Osteocyte (in vitro differentiated cells): ENCODE measurements around the gene IGHMBP2. TPM values are rescaled to one million over a fixed set of nuclear protein-coding genes. Genes with fewer than 3 reads are reported as not detected.

Source experiments
- DNase-seq: peaks from one replicate; pipeline ENCODE4 v3.0.0; 2021; ENCODE audit warnings: mixed read lengths; ENCODE audit not compliant: unreplicated experiment; ENCODE audit errors: extremely low spot score
- H3K27ac Mint-ChIP-seq: one replicate; pipeline ENCODE4 v1.8.0; 2021; ENCODE audit warnings: mild to moderate bottlenecking, mixed read lengths; ENCODE audit not compliant: unreplicated experiment
- H3K27me3 Mint-ChIP-seq: one replicate; pipeline ENCODE4 v1.8.0; 2021; ENCODE audit warnings: mixed read lengths; ENCODE audit not compliant: unreplicated experiment
- H3K36me3 Mint-ChIP-seq: one replicate; pipeline ENCODE4 v1.8.0; 2021; ENCODE audit warnings: mixed read lengths; ENCODE audit not compliant: unreplicated experiment
- H3K4me1 Mint-ChIP-seq: one replicate; pipeline ENCODE4 v1.8.0; 2021; ENCODE audit warnings: mixed read lengths; ENCODE audit not compliant: unreplicated experiment
- H3K4me3 Mint-ChIP-seq: one replicate; pipeline ENCODE4 v1.8.0; 2021; ENCODE audit warnings: mild to moderate bottlenecking, moderate library complexity, mixed read lengths; ENCODE audit not compliant: unreplicated experiment
- H3K9me3 Mint-ChIP-seq: one replicate; pipeline ENCODE4 v1.8.0; 2021; ENCODE audit warnings: mixed read lengths; ENCODE audit not compliant: unreplicated experiment
- CTCF ChIP-seq: fragments of 200-600 bp; sonication (generic); IDR thresholded peaks from 2 replicates; pipeline ENCODE4 v1.5.0; 2021; ENCODE audit warnings: antibody characterized with exemption, mild to moderate bottlenecking, moderate library complexity
- total RNA-seq: library from RNA; stranded (reverse); gene quantifications from 2 replicates; pipeline ENCODE4 v1.2.1, GENCODE V29; 2021

The IGHMBP2 gene
- total RNA-seq, 1 donor from 2014 or later: 30.5 TPM

- Mint-ChIP-seq H3K4me3 (no peak overlapping the region), H3K9me3 (no peaks in the 10 kb centered on the region), H3K4me1 (peaks cover 8% of the 10 kb centered on the region), H3K27ac (no peak overlapping the region), H3K36me3 (peaks cover 13% of the 10 kb centered on the region), H3K27me3 (no peaks in the 10 kb centered on the region)
- no peak for TF ChIP-seq CTCF
- no peak for DNase-seq
Observed at GRCh38 chr11:68940651-68941323, 37.1 kb downstream of the IGHMBP2 start.

DNA sequence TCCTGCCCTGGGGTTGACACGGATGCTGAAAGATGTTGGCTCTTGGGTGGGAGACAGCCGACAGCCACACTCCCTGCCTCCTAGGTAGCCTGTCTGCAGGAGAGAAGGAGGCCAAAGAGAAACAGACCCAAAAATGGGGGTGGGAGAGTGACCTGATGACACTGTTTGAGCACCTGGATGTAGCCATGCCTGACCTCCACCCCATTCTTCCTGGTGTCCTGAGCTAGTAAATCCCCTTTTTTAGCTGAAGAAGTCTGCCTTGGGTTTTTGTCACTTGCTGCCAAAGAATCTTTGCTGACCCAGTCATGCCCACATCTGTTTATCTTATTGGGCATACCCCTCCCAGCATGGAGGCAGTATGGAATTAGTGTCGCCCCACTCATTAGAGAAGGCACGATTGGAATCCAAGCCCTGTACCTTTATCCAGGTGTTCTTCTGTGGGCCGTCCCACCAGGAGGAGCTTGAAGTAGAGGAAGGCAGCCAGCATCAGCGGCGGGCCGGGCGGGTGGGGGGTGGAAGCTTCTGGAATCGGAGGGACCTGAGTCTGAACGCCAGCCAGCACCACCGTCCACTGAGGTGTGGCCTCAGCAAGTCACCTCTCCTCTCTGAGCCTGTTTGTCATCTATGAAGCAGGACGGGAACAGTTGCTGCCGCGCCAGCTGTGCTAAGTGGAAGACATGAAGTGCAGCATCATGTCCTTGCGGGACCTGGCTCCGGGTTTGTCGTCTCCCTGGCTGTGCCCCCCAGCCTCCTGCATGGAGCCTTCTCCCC lies 37.8 kb downstream of the IGHMBP2 start:
- TF ChIP-seq CTCF: no peak
- no peak overlapping the region for H3K27ac Mint-ChIP-seq
- H3K4me1 Mint-ChIP-seq: peaks cover 15% of the 10 kb centered on the region
- no peak overlapping the region for H3K4me3 Mint-ChIP-seq
- H3K36me3 Mint-ChIP-seq: peaks cover 11% of the 10 kb centered on the region
- H3K27me3 Mint-ChIP-seq: no peaks in the 10 kb centered on the region
- no peaks in the 10 kb centered on the region for H3K9me3 Mint-ChIP-seq
- DNase-seq: no peak

DNA sequence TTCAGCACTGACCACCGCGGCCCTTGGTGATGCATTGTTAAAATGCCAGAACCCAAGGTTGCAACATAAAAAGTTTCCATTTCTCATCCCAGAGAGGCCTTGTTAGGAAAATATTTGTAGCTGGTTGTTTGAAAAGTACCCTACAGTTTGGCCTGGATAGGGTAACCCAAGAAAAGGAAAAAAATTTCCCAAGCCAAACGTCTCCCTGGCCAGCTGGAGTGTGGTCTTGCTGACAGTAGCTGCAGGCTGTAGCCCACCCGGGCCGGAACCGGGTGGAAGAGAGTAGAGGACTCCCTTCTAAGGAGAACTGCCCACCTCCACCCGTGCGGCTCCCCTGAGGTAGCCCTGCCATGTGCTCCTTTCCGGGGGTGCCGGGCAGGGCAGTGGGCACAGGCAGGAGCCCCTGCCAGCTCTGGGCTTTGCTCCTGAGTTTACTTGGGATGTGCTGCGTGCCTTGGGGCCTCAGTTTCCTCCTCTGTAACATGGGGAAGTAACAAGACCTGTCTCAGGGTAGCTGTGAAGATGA lies 38.5 kb downstream of the IGHMBP2 start:
- DNase-seq: no peak
- no peak for TF ChIP-seq CTCF
- Mint-ChIP-seq H3K36me3 (peaks cover 11% of the 10 kb centered on the region), H3K27ac (no peak overlapping the region), H3K4me3 (no peak overlapping the region), H3K27me3 (no peaks in the 10 kb centered on the region), H3K9me3 (no peaks in the 10 kb centered on the region), H3K4me1 (peaks cover 21% of the 10 kb centered on the region)

- DNase-seq: no peak
Observed at GRCh38 chr11:68942751-68943271, 39.1 kb downstream of the IGHMBP2 start.

More at GRCh38 chr11:68942751-68943271, 39.1 kb downstream of the IGHMBP2 start:
- H3K27ac Mint-ChIP-seq: peak overlapping the region; percentile 1
- H3K36me3 Mint-ChIP-seq: peaks cover 11% of the 10 kb centered on the region
- H3K9me3 Mint-ChIP-seq: no peaks in the 10 kb centered on the region
- TF ChIP-seq CTCF: no peak
- H3K4me3 Mint-ChIP-seq: no peak overlapping the region
- H3K27me3 Mint-ChIP-seq: no peaks in the 10 kb centered on the region
- peaks cover 21% of the 10 kb centered on the region for H3K4me1 Mint-ChIP-seq
